IMR-90 (cell line): Measurements from ENCODE around the gene RNF17. TPM values are rescaled to one million over a fixed set of nuclear protein-coding genes. Genes with fewer than 3 reads are reported as not detected.

Source experiments
- ATAC-seq: fragments of 200-7000 bp; cut with Tn5 transposase; 2 replicates; pipeline ENCODE4 v1.9.1; 2020; ENCODE audit warnings: low read depth, mild to moderate bottlenecking, moderate library complexity
- BruUV-seq: library from RNA; stranded (reverse); fragments of 400-500 nt; replicated peaks from 2 replicates; lab custom pipeline; 2021; lab: Mats Ljungman, UMichigan
- CTCF ChIA-PET: fragments of 300-600 bp; formaldehyde crosslinking; extraction: SDS; loops from one replicate; lab custom pipeline; 2021; ENCODE audit warnings: antibody characterized with exemption; lab: Yijun Ruan, JAX
- POLR2A ChIA-PET: fragments of 300-600 bp; sonication (Branson Sonifier 250); formaldehyde crosslinking; loops from one replicate; lab custom pipeline; 2022; ENCODE audit warnings: antibody characterized with exemption; ENCODE audit not compliant: unreplicated experiment; lab: Charles Lee
- DNase-seq: peaks from one replicate; pipeline ENCODE4 v3.0.0; 2013
- H2AFZ ChIP-seq: replicated peaks from 2 replicates; pipeline ENCODE3; 2013; ENCODE audit warnings: low read length, mild to moderate bottlenecking; ENCODE audit not compliant: poor library complexity
- H2AK5ac ChIP-seq: 2 replicates; pipeline ENCODE4 v1.6.1; 2013; ENCODE audit warnings: low read depth, low read length, inconsistent platforms
- H2AK9ac ChIP-seq: replicated peaks from 2 replicates; pipeline ENCODE3; 2013; ENCODE audit warnings: mild to moderate bottlenecking, low read depth, low read length, moderate library complexity; ENCODE audit not compliant: poor library complexity
- H2BK120ac ChIP-seq: 2 replicates; pipeline ENCODE4 v1.6.1; 2013; ENCODE audit warnings: low read depth, low read length, inconsistent platforms
- H2BK15ac ChIP-seq: 3 replicates; pipeline ENCODE4 v1.6.1; 2013; ENCODE audit warnings: low read depth, low read length, inconsistent platforms
- H2BK20ac ChIP-seq: 2 replicates; pipeline ENCODE4 v1.6.1; 2013; ENCODE audit warnings: low read depth, mild to moderate bottlenecking, inconsistent platforms, low read length, moderate library complexity
- H2BK5ac ChIP-seq: 2 replicates; pipeline ENCODE4 v1.6.1; 2013; ENCODE audit warnings: mild to moderate bottlenecking, low read depth, low read length, inconsistent platforms; ENCODE audit not compliant: poor library complexity, severe bottlenecking
- H3K14ac ChIP-seq: replicated peaks from 2 replicates; pipeline ENCODE4 v1.6.1; 2013; ENCODE audit warnings: low read depth, low read length, inconsistent platforms
- H3K18ac ChIP-seq: 2 replicates; pipeline ENCODE4 v1.6.1; 2013; ENCODE audit warnings: low read depth, low read length, control low read depth
- H3K23ac ChIP-seq: 2 replicates; pipeline ENCODE4 v1.6.1; 2013; ENCODE audit warnings: low read depth, low read length, inconsistent platforms
- H3K27ac ChIP-seq: 2 replicates; pipeline ENCODE4 v1.5.1; 2013; ENCODE audit warnings: mild to moderate bottlenecking, control low read depth, low read length; ENCODE audit not compliant: insufficient read depth
- H3K27me3 ChIP-seq: 2 replicates; pipeline ENCODE4 v1.6.1; 2013; ENCODE audit warnings: low read length; ENCODE audit not compliant: control insufficient read depth, insufficient read depth
- H3K36me3 ChIP-seq: 2 replicates; pipeline ENCODE4 v1.6.1; 2013; ENCODE audit warnings: low read length, mixed read lengths; ENCODE audit not compliant: control insufficient read depth, insufficient read depth
- H3K4ac ChIP-seq: 2 replicates; pipeline ENCODE4 v1.6.1; 2013; ENCODE audit warnings: low read depth, low read length, inconsistent platforms
- H3K4me1 ChIP-seq: 2 replicates; pipeline ENCODE4 v1.6.1; 2013; ENCODE audit warnings: low read length, mixed read lengths; ENCODE audit not compliant: control insufficient read depth, insufficient read depth
- H3K4me2 ChIP-seq: 2 replicates; pipeline ENCODE4 v1.6.1; 2013; ENCODE audit warnings: low read depth, mild to moderate bottlenecking, control low read depth, low read length, moderate library complexity
- H3K4me3 ChIP-seq: 2 replicates; pipeline ENCODE4 v1.5.1; 2013; ENCODE audit warnings: low read depth, mild to moderate bottlenecking, control low read depth, low read length, moderate library complexity; ENCODE audit not compliant: insufficient read depth
- H3K56ac ChIP-seq: 2 replicates; pipeline ENCODE4 v1.6.1; 2013; ENCODE audit warnings: low read length, inconsistent platforms; ENCODE audit not compliant: insufficient read depth; ENCODE audit errors: extremely low read depth
- H3K79me1 ChIP-seq, 2 experiments: 2 replicates each; pipeline ENCODE4 v1.6.1; 2013; ENCODE audit warnings: low read length in 2 of 2, inconsistent platforms in 1 of 2, low read depth in 1 of 2
- H3K9ac ChIP-seq: 2 replicates; pipeline ENCODE4 v1.6.1; 2013; ENCODE audit warnings: low read depth, low read length, control low read depth
- H3K9me1 ChIP-seq: 2 replicates; pipeline ENCODE4 v1.6.1; 2013; ENCODE audit warnings: low read length, inconsistent platforms; ENCODE audit not compliant: insufficient read depth
- H3K9me3 ChIP-seq: 2 replicates; pipeline ENCODE4 v1.6.1; 2013; ENCODE audit warnings: low read length; ENCODE audit not compliant: control insufficient read depth, insufficient read depth
- H4K20me1 ChIP-seq: 2 replicates; pipeline ENCODE4 v1.6.1; 2013; ENCODE audit warnings: low read length, inconsistent platforms; ENCODE audit not compliant: insufficient read depth
- H4K5ac ChIP-seq: 2 replicates; pipeline ENCODE4 v1.6.1; 2013; ENCODE audit warnings: mild to moderate bottlenecking, low read depth, low read length, control low read depth
- H4K8ac ChIP-seq, 2 experiments: 2 replicates each; pipeline ENCODE4 v1.6.1; 2013; ENCODE audit warnings: low read depth in 2 of 2, low read length in 2 of 2, control low read depth in 1 of 2, inconsistent platforms in 1 of 2
- H4K91ac ChIP-seq: 2 replicates; pipeline ENCODE4 v1.6.1; 2013; ENCODE audit warnings: low read depth, low read length, inconsistent platforms; ENCODE audit not compliant: insufficient read depth
- BHLHE40 ChIP-seq: fragments of 150-350 bp; IDR thresholded peaks from 2 replicates; pipeline ENCODE4 v1.6.1; 2016; ENCODE audit warnings: mild to moderate bottlenecking, low read depth, low read length
- ELK1 ChIP-seq: fragments of 150-350 bp; IDR thresholded peaks from 2 replicates; pipeline ENCODE4 v1.6.1; 2016; ENCODE audit warnings: low read depth, mild to moderate bottlenecking, low read length, moderate library complexity, borderline replicate concordance
- MAFK ChIP-seq: IDR thresholded peaks from 2 replicates; pipeline ENCODE4 v1.6.1; 2012; ENCODE audit warnings: low read depth, low read length, improper control_type of control experiment
- MAZ ChIP-seq: IDR thresholded peaks from 2 replicates; pipeline ENCODE4 v1.6.1; 2012; ENCODE audit warnings: low read depth, mild to moderate bottlenecking, low read length, improper control_type of control experiment, moderate library complexity, borderline replicate concordance
- MXI1 ChIP-seq: IDR thresholded peaks from 2 replicates; pipeline ENCODE4 v1.6.1; 2012; ENCODE audit warnings: low read depth, mild to moderate bottlenecking, low read length, moderate library complexity, borderline replicate concordance
- USF2 ChIP-seq: fragments of 150-350 bp; IDR thresholded peaks from 2 replicates; pipeline ENCODE4 v1.6.1; 2017; ENCODE audit warnings: mild to moderate bottlenecking, antibody characterized with exemption, low read length, low read depth
- dilution Hi-C: fragments of 300-500 bp; cut with HindIII; formaldehyde crosslinking; loops from one replicate; pipeline ENCODE4 v1.14.3; 2018; ENCODE audit warnings: low sequenced_read_pairs; ENCODE audit not compliant: unreplicated experiment
- in situ Hi-C: fragments of 300-500 bp; cut with MboI; formaldehyde crosslinking; loops from 3 replicates; pipeline ENCODE4 v1.14.3; 2019; ENCODE audit warnings: low sequenced_read_pairs, inconsistent platforms, mixed read lengths
- intact Hi-C: fragments of 100-400 bp; cut with micrococcal nuclease; formaldehyde crosslinking; loops from 2 replicates; pipeline ENCODE4 v1.10.0; 2022
- polyA plus RNA-seq, 3 experiments: library from polyadenylated mRNA; depleted of rRNA; stranded (reverse); fragments of >200 nt; gene quantifications; 2 replicates each; pipeline ENCODE4 v1.2.3, GENCODE V29; 2012; ENCODE audit warnings: low replicate concordance in 1 of 3
- total RNA-seq: library from RNA; depleted of rRNA; stranded (reverse); fragments of >200 nt; gene quantifications from 2 replicates; pipeline ENCODE4 v1.2.3, GENCODE V29; 2012

RNF17 gene
- total and polyA plus RNA-seq, 2 of the 4 experiments (the other 2 are of a cell fraction), result 0.03 to 0.18 TPM

- H2BK120ac ChIP-seq, result no peak overlapping the region
- ATAC-seq, result no peak
- peaks cover 5% of the 10 kb centered on the region; the same call in 1 of the 2 replicates for H3K9me1 ChIP-seq
- peak overlapping the region in 1 of 2 experiments; percentile 35; a peak in 1 of 4 replicates for H4K8ac ChIP-seq
- no peak overlapping the region for H3K27ac ChIP-seq
- H2AK9ac ChIP-seq, result no peak overlapping the region
- CTCF ChIA-PET, result no interaction called here
- peak overlapping the region; percentile 40; the same call in 1 of the 2 replicates for H3K4me2 ChIP-seq
- POLR2A ChIA-PET, result no interaction called here
- H3K36me3 ChIP-seq, result peaks cover 1% of the 10 kb centered on the region; the same call in 1 of the 2 replicates
- H4K91ac ChIP-seq, result no peak overlapping the region
- in situ Hi-C loops, result no loop called here
- no peak overlapping the region for H2AK5ac ChIP-seq
- H2BK20ac ChIP-seq, result no peak overlapping the region
- no peak overlapping the region for H3K9ac ChIP-seq
- no peaks in the 10 kb centered on the region; the same call in 1 of the 2 replicates for H4K20me1 ChIP-seq
- no peak overlapping the region for H2BK5ac ChIP-seq
- no peak overlapping the region for H2AFZ ChIP-seq
- no peak overlapping the region for H2BK15ac ChIP-seq
- H3K56ac ChIP-seq, result no peak overlapping the region
- no peaks in the 10 kb centered on the region for H3K9me3 ChIP-seq
- no peak overlapping the region for H3K4me3 ChIP-seq
- H3K79me1 ChIP-seq, result peaks cover 29 to 68% of the 10 kb centered on the region in 2 experiments
- H4K5ac ChIP-seq, result no peak overlapping the region
- H3K14ac ChIP-seq, result no peak overlapping the region
- no TSS peak for BruUV-seq
- dilution Hi-C loops, result no loop called here
- no peak overlapping the region for H3K18ac ChIP-seq
- TF ChIP-seq USF2 (no peak), MXI1 (no peak), MAFK (no peak), ELK1 (no peak), BHLHE40 (no peak), MAZ (no peak)
- H3K23ac ChIP-seq, result peak overlapping the region; percentile 75; the same call in 1 of the 2 replicates
- peaks cover 2% of the 10 kb centered on the region; the same call in 1 of the 2 replicates for H3K4me1 ChIP-seq
- no peak for DNase-seq
- no peak overlapping the region for H3K4ac ChIP-seq
- intact Hi-C loops, result no loop called here
- no peaks in the 10 kb centered on the region for H3K27me3 ChIP-seq
These were observed 152.5 kb downstream of the RNF17 start for GRCh38 chr13:24916464-24916863.
